ENCODE measurements around the gene SAT1. TPM values are rescaled to one million over a fixed set of nuclear protein-coding genes. Genes with fewer than 3 reads are reported as not detected.

The SAT1 gene
- total RNA-seq, 1 experiment from 2014 or later: 448 TPM

DNA sequence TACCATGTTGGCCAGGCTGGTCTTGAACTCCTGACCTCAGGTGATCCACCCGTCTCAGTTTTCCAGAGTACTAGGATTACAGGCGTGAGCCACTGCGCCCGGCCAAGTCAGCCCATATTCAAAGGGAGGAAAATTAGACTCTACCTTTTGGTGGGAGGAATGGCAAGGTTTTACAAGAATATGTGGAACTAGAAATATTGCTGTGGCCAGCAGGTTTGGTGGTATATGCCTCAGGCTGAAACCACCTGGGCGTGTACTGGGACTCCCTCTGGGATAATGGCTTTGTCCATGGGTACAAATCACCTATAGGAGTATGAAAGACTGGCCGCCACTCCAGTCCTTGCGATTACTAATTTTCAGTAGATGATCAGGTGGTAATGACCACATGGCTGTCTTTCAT, 32.4 kb downstream of the SAT1 start:
- no peak overlapping the region for H3K4me3 ChIP-seq (ENCODE audit: low read length)
- no peak for ATAC-seq
- BruUV-seq (replicated peaks): no TSS peak
- no peaks in the 10 kb centered on the region for H3K9me2 ChIP-seq (replicated peaks; ENCODE audit: low read length)
- ChIA-PET CTCF (no interaction called here), POLR2A (ENCODE audit: unreplicated experiment) (no interaction called here)
- H3K27me3 ChIP-seq (ENCODE audit: low read length): no peaks in the 10 kb centered on the region
- 0 out of 2 replicates have a peak, but pooled peaks cover 3% of the 10 kb centered on the region for H3K4me1 ChIP-seq (ENCODE audit: insufficient read depth, low read length)
- no peaks in the 10 kb centered on the region for H3K79me2 ChIP-seq (ENCODE audit: low read length)
- H3K9ac ChIP-seq (ENCODE audit: low read length): no peak overlapping the region
- no peaks in the 10 kb centered on the region for H3F3A ChIP-seq (ENCODE audit: low read length, unreplicated experiment)
- no peak overlapping the region for H3K27ac ChIP-seq (ENCODE audit: low read length)
- H3K36me3 ChIP-seq (ENCODE audit: low read depth, low read length): no peaks in the 10 kb centered on the region
- intact Hi-C loops (cut with micrococcal nuclease): no loop called here
- no peaks in the 10 kb centered on the region for H4K20me1 ChIP-seq (ENCODE audit: low read length)
- TF ChIP-seq, protein P1, sequence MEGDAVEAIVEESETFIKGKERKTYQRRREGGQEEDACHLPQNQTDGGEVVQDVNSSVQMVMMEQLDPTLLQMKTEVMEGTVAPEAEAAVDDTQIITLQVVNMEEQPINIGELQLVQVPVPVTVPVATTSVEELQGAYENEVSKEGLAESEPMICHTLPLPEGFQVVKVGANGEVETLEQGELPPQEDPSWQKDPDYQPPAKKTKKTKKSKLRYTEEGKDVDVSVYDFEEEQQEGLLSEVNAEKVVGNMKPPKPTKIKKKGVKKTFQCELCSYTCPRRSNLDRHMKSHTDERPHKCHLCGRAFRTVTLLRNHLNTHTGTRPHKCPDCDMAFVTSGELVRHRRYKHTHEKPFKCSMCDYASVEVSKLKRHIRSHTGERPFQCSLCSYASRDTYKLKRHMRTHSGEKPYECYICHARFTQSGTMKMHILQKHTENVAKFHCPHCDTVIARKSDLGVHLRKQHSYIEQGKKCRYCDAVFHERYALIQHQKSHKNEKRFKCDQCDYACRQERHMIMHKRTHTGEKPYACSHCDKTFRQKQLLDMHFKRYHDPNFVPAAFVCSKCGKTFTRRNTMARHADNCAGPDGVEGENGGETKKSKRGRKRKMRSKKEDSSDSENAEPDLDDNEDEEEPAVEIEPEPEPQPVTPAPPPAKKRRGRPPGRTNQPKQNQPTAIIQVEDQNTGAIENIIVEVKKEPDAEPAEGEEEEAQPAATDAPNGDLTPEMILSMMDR (conservative IDR thresholded peaks at IDR 0.05; ENCODE audit: low read depth, low read length): no peak
- H3K4me2 ChIP-seq (ENCODE audit: low read length): no peak overlapping the region
- no peak for DNase-seq
- no peak overlapping the region for H2AFZ ChIP-seq (ENCODE audit: low read length)
- H3K9me3 ChIP-seq (ENCODE audit: low read length): no peaks in the 10 kb centered on the region

DNA sequence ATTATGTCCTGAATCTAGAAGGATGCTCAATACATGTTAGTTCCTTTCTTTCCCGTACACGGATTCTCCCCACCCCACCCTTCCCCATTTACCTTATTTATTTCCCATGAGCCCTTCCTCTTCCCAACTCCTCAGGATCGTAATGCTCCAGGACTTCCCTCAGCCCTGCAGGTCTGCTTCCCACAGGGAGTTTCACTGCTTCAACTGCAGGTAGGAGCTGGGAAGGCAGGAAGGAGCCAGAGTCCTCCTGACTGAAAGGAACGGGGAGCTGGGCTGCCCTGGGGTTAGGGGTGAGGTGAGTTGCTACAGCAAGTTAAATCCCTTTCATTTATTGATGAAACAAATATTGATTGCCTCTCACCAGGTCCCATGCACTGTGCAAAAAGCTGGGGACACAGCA, 33.2 kb downstream of the SAT1 start:
- POLR2A ChIA-PET (ENCODE audit: unreplicated experiment): no interaction called here
- Histone ChIP-seq H3K4me2 (ENCODE audit: low read length) (no peak overlapping the region), H3K36me3 (ENCODE audit: low read depth, low read length) (no peaks in the 10 kb centered on the region), H3K79me2 (ENCODE audit: low read length) (no peaks in the 10 kb centered on the region), H3K9ac (ENCODE audit: low read length) (no peak overlapping the region), H2AFZ (ENCODE audit: low read length) (no peak overlapping the region), H3K4me3 (ENCODE audit: low read length) (no peak overlapping the region), H3K27ac (ENCODE audit: low read length) (no peak overlapping the region), H3K9me3 (ENCODE audit: low read length) (no peaks in the 10 kb centered on the region), H3K27me3 (ENCODE audit: low read length) (no peaks in the 10 kb centered on the region), H3K9me2 (replicated peaks; ENCODE audit: low read length) (no peaks in the 10 kb centered on the region), H4K20me1 (ENCODE audit: low read length) (no peaks in the 10 kb centered on the region), H3F3A (ENCODE audit: low read length, unreplicated experiment) (no peaks in the 10 kb centered on the region), H3K4me1 (ENCODE audit: insufficient read depth, low read length) (peaks cover 7% of the 10 kb centered on the region)
- ATAC-seq (no peak), DNase-seq (no peak)
- CTCF ChIA-PET: no interaction called here
- BruUV-seq (replicated peaks): no TSS peak
- TF ChIP-seq, protein P1 (conservative IDR thresholded peaks at IDR 0.05; ENCODE audit: low read depth, low read length): no peak
- TF ChIP-seq EZH2 (IDR thresholded peaks at IDR 0.05; ENCODE audit: low read length, unreplicated experiment): no peak
- no peak for TF ChIP-seq EZH2phosphoT487 (IDR thresholded peaks at IDR 0.05; ENCODE audit: borderline replicate concordance, low read length)
- intact Hi-C loops (cut with micrococcal nuclease): no loop called here

DNA sequence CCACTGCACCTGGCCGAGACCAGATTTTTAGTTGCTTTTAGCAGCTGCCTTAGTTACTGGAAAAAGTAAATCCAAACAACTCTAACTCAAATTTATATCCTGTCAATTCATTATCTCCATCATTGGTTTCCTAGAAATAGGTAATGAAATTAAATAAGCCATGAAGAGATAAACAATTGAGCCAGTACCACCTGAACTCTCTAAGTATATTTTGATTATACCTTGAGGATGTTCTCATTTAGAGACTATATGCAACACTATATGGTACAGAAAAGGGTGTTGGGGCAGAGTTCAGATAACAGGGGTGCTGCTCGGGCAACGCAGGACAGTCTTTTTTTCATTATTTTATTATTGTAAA, 35.0 kb downstream of the SAT1 start:
- no peak for DNase-seq
- Histone ChIP-seq H3F3A (ENCODE audit: low read length, unreplicated experiment) (no peaks in the 10 kb centered on the region), H3K79me2 (ENCODE audit: low read length) (no peaks in the 10 kb centered on the region), H3K27me3 (ENCODE audit: low read length) (no peaks in the 10 kb centered on the region), H3K9me3 (ENCODE audit: low read length) (no peaks in the 10 kb centered on the region), H3K27ac (ENCODE audit: low read length) (no peak overlapping the region), H2AFZ (ENCODE audit: low read length) (no peak overlapping the region), H3K4me2 (ENCODE audit: low read length) (no peak overlapping the region), H3K9ac (ENCODE audit: low read length) (no peak overlapping the region), H3K36me3 (ENCODE audit: low read depth, low read length) (no peaks in the 10 kb centered on the region), H4K20me1 (ENCODE audit: low read length) (no peaks in the 10 kb centered on the region), H3K4me1 (ENCODE audit: insufficient read depth, low read length) (peaks cover 21% of the 10 kb centered on the region), H3K9me2 (replicated peaks; ENCODE audit: low read length) (no peaks in the 10 kb centered on the region), H3K4me3 (ENCODE audit: low read length) (no peak overlapping the region)
- TF ChIP-seq EZH2 (IDR thresholded peaks at IDR 0.05; ENCODE audit: low read length, unreplicated experiment) (no peak), EZH2phosphoT487 (IDR thresholded peaks at IDR 0.05; ENCODE audit: borderline replicate concordance, low read length) (no peak)
- TF ChIP-seq, protein P1 (conservative IDR thresholded peaks at IDR 0.05; ENCODE audit: low read depth, low read length): no peak
- no TSS peak for BruUV-seq (replicated peaks)
- ATAC-seq: no peak
- CTCF ChIA-PET: no interaction called here
- POLR2A ChIA-PET (ENCODE audit: unreplicated experiment): no interaction called here
- intact Hi-C loops (cut with micrococcal nuclease): no loop called here

Measured in PC-3 (cell line).